HEK293 (cell line): Measurements from ENCODE around the gene GTF2A1.

Experiments used
- CTCF ChIA-PET: fragments of 350-600 bp; formaldehyde crosslinking; extraction: SDS; loops from one replicate; lab custom pipeline; 2021; ENCODE audit warnings: antibody characterized with exemption; lab: Yijun Ruan, JAX
- POLR2A ChIA-PET: fragments of 300-600 bp; formaldehyde crosslinking; extraction: SDS; loops from one replicate; lab custom pipeline; 2020; ENCODE audit warnings: antibody characterized with exemption, inconsistent platforms; lab: Yijun Ruan, JAX
- H3K27ac ChIP-seq: fragments of 200-500 bp; sonication (Bioruptor generic); 2 replicates; pipeline ENCODE4 v1.5.1; 2014; ENCODE audit warnings: low read depth, low read length, control low read depth, inconsistent platforms; ENCODE audit errors: extremely low read depth
- H3K36me3 ChIP-seq, 2 experiments: fragments of 200-500 bp in 1 of 2; sonication (Bioruptor generic) in 1 of 2; 1 replicate in 1 of 2; 2 replicates in 1 of 2; pipeline ENCODE4 v1.5.1; 2014 to 2017; ENCODE audit warnings: inconsistent platforms in 2 of 2, low read length in 2 of 2; ENCODE audit not compliant: control insufficient read depth in 2 of 2, insufficient read depth in 1 of 2
- H3K4me1 ChIP-seq: fragments of 200-500 bp; sonication (Bioruptor generic); 2 replicates; pipeline ENCODE4 v1.5.1; 2014; ENCODE audit warnings: mild to moderate bottlenecking, low read length, inconsistent platforms; ENCODE audit not compliant: control insufficient read depth, insufficient read depth
- H3K4me3 ChIP-seq: 2 replicates; pipeline ENCODE4 v1.5.1; 2011; ENCODE audit warnings: low read depth, mild to moderate bottlenecking, control low read depth, low read length, moderate library complexity
- H3K9me3 ChIP-seq: fragments of 200-500 bp; sonication (Bioruptor generic); 2 replicates; pipeline ENCODE4 v1.5.1; 2014; ENCODE audit warnings: low read depth, low read length, inconsistent platforms; ENCODE audit not compliant: control insufficient read depth, insufficient read depth
- GFI1B ChIP-seq: fragments of 450-650 bp; formaldehyde crosslinking; IDR thresholded peaks from 2 replicates; pipeline ENCODE4 v1.5.1; 2016; ENCODE audit warnings: missing biosample characterization, missing genetic modification characterization
- KLF8 ChIP-seq: fragments of 450-650 bp; formaldehyde crosslinking; IDR thresholded peaks from 2 replicates; pipeline ENCODE4 v1.5.1; 2016; ENCODE audit warnings: missing biosample characterization, missing genetic modification characterization
- ZNF121 ChIP-seq: fragments of 450-650 bp; formaldehyde crosslinking; IDR thresholded peaks from 2 replicates; pipeline ENCODE4 v1.5.1; 2016; ENCODE audit warnings: missing biosample characterization, missing genetic modification characterization
- ZNF202 ChIP-seq: fragments of 450-650 bp; formaldehyde crosslinking; IDR thresholded peaks from 2 replicates; pipeline ENCODE4 v1.5.1; 2016; ENCODE audit warnings: missing biosample characterization, missing genetic modification characterization, borderline replicate concordance
- ZNF350 ChIP-seq: fragments of 450-650 bp; formaldehyde crosslinking; IDR thresholded peaks from 2 replicates; pipeline ENCODE4 v1.5.0; 2017; ENCODE audit warnings: missing biosample characterization, mild to moderate bottlenecking, missing genetic modification characterization
- ZNF391 ChIP-seq: fragments of 450-650 bp; formaldehyde crosslinking; IDR thresholded peaks from 2 replicates; pipeline ENCODE4 v1.5.1; 2016; ENCODE audit warnings: low read depth, missing biosample characterization, missing genetic modification characterization, borderline replicate concordance
- ZNF426 ChIP-seq: fragments of 450-650 bp; formaldehyde crosslinking; IDR thresholded peaks from 2 replicates; pipeline ENCODE4 v1.5.1; 2017; ENCODE audit warnings: missing biosample characterization, missing genetic modification characterization, mild to moderate bottlenecking, inconsistent platforms, moderate library complexity
- ZNF529 ChIP-seq: fragments of 450-650 bp; formaldehyde crosslinking; IDR thresholded peaks from 2 replicates; pipeline ENCODE4 v1.5.1; 2017; ENCODE audit warnings: missing genetic modification characterization, missing biosample characterization; ENCODE audit not compliant: insufficient replicate concordance
- ZNF549 ChIP-seq: fragments of 450-650 bp; IDR thresholded peaks from 2 replicates; pipeline ENCODE4 v1.5.1; 2018; ENCODE audit warnings: missing biosample characterization, missing genetic modification characterization, mild to moderate bottlenecking, inconsistent platforms, moderate library complexity
- ZNF621 ChIP-seq: fragments of 450-650 bp; formaldehyde crosslinking; IDR thresholded peaks from 2 replicates; pipeline ENCODE4 v1.5.1; 2017; ENCODE audit warnings: missing biosample characterization, missing genetic modification characterization
- ZNF677 ChIP-seq: fragments of 450-650 bp; IDR thresholded peaks from 2 replicates; pipeline ENCODE4 v1.5.0; 2018; ENCODE audit warnings: missing biosample characterization, mild to moderate bottlenecking, missing genetic modification characterization, moderate library complexity
- ZNF76 ChIP-seq: fragments of 450-650 bp; formaldehyde crosslinking; IDR thresholded peaks from 2 replicates; pipeline ENCODE4; 2016; ENCODE audit warnings: low read depth, missing biosample characterization, missing genetic modification characterization, borderline replicate concordance
- ZNF768 ChIP-seq: fragments of 450-650 bp; formaldehyde crosslinking; IDR thresholded peaks from 2 replicates; pipeline ENCODE4 v1.5.1; 2018; ENCODE audit warnings: missing biosample characterization, mild to moderate bottlenecking, missing genetic modification characterization
- TF ChIP-seq, protein P1 (sequence below): fragments of 450-650 bp; IDR thresholded peaks from 2 replicates; pipeline ENCODE4 v1.5.1; 2018; ENCODE audit warnings: missing biosample characterization, mild to moderate bottlenecking, missing genetic modification characterization
- TF ChIP-seq, protein P2 (sequence below): fragments of 450-650 bp; formaldehyde crosslinking; IDR thresholded peaks from 2 replicates; pipeline ENCODE4 v1.5.1; 2016; ENCODE audit warnings: missing biosample characterization, missing genetic modification characterization
- TF ChIP-seq, protein P3 (sequence below): fragments of 450-650 bp; formaldehyde crosslinking; IDR thresholded peaks from 2 replicates; pipeline ENCODE4 v1.5.1; 2016; ENCODE audit warnings: missing biosample characterization, missing genetic modification characterization
- TF ChIP-seq, protein P4 (sequence below): IDR thresholded peaks from 2 replicates; pipeline ENCODE4 v1.6.1; 2011; ENCODE audit warnings: mild to moderate bottlenecking, low read depth, low read length, borderline replicate concordance
- TF ChIP-seq, protein P5 (sequence below): fragments of 450-650 bp; formaldehyde crosslinking; IDR thresholded peaks from 2 replicates; pipeline ENCODE4 v1.5.1; 2016; ENCODE audit warnings: missing biosample characterization, missing genetic modification characterization

The GTF2A1 gene

DNA sequence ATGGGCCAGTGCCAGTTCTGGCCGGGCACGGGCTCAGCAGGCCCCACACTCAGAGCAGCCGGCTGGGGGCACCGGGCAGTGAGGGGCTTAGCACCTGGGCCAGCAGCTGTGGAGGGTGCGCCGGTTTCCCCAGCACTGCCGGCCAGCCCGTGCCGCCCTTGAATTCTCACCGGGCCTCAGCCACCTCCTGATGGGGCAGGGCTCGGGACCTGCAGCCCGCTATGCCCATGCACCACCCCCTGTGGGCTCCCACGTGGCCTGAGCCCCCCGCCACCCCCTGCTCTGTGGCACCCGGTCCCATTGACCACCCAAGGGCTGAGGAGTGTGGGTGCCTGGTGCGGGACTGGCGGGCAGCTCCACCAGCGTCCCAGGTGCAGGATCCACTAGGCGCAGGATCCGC lies 15.4 kb upstream of the GTF2A1 start:
- TF ChIP-seq, protein P1, sequence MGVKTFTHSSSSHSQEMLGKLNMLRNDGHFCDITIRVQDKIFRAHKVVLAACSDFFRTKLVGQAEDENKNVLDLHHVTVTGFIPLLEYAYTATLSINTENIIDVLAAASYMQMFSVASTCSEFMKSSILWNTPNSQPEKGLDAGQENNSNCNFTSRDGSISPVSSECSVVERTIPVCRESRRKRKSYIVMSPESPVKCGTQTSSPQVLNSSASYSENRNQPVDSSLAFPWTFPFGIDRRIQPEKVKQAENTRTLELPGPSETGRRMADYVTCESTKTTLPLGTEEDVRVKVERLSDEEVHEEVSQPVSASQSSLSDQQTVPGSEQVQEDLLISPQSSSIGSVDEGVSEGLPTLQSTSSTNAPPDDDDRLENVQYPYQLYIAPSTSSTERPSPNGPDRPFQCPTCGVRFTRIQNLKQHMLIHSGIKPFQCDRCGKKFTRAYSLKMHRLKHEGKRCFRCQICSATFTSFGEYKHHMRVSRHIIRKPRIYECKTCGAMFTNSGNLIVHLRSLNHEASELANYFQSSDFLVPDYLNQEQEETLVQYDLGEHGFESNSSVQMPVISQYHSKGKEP (tag by site-specific recombination): no peak
- TF ChIP-seq ZNF621: no peak
- no peak for TF ChIP-seq ZNF529 (tag by site-specific recombination)
- TF ChIP-seq, protein P2, sequence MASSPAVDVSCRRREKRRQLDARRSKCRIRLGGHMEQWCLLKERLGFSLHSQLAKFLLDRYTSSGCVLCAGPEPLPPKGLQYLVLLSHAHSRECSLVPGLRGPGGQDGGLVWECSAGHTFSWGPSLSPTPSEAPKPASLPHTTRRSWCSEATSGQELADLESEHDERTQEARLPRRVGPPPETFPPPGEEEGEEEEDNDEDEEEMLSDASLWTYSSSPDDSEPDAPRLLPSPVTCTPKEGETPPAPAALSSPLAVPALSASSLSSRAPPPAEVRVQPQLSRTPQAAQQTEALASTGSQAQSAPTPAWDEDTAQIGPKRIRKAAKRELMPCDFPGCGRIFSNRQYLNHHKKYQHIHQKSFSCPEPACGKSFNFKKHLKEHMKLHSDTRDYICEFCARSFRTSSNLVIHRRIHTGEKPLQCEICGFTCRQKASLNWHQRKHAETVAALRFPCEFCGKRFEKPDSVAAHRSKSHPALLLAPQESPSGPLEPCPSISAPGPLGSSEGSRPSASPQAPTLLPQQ (tag by site-specific recombination): no peak
- TF ChIP-seq ZNF768: no peak
- no peak for TF ChIP-seq ZNF391
- no peak for TF ChIP-seq GFI1B (tag by site-specific recombination)
- no peak for TF ChIP-seq ZNF426 (tag by site-specific recombination)
- TF ChIP-seq ZNF677: no peak
- no peak for TF ChIP-seq ZNF76 (tag by site-specific recombination)
- no peak for TF ChIP-seq ZNF350
- no peak for TF ChIP-seq ZNF121
- TF ChIP-seq KLF8 (tag by site-specific recombination): no peak
- TF ChIP-seq, protein P3, sequence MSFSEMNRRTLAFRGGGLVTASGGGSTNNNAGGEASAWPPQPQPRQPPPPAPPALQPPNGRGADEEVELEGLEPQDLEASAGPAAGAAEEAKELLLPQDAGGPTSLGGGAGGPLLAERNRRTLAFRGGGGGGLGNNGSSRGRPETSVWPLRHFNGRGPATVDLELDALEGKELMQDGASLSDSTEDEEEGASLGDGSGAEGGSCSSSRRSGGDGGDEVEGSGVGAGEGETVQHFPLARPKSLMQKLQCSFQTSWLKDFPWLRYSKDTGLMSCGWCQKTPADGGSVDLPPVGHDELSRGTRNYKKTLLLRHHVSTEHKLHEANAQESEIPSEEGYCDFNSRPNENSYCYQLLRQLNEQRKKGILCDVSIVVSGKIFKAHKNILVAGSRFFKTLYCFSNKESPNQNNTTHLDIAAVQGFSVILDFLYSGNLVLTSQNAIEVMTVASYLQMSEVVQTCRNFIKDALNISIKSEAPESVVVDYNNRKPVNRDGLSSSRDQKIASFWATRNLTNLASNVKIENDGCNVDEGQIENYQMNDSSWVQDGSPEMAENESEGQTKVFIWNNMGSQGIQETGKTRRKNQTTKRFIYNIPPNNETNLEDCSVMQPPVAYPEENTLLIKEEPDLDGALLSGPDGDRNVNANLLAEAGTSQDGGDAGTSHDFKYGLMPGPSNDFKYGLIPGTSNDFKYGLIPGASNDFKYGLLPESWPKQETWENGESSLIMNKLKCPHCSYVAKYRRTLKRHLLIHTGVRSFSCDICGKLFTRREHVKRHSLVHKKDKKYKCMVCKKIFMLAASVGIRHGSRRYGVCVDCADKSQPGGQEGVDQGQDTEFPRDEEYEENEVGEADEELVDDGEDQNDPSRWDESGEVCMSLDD (tag by site-specific recombination): no peak
- no peak for TF ChIP-seq ZNF549
- TF ChIP-seq, protein P4, sequence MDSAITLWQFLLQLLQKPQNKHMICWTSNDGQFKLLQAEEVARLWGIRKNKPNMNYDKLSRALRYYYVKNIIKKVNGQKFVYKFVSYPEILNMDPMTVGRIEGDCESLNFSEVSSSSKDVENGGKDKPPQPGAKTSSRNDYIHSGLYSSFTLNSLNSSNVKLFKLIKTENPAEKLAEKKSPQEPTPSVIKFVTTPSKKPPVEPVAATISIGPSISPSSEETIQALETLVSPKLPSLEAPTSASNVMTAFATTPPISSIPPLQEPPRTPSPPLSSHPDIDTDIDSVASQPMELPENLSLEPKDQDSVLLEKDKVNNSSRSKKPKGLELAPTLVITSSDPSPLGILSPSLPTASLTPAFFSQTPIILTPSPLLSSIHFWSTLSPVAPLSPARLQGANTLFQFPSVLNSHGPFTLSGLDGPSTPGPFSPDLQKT: no peak
- TF ChIP-seq ZNF202 (tag by site-specific recombination): no peak
- TF ChIP-seq, protein P5, sequence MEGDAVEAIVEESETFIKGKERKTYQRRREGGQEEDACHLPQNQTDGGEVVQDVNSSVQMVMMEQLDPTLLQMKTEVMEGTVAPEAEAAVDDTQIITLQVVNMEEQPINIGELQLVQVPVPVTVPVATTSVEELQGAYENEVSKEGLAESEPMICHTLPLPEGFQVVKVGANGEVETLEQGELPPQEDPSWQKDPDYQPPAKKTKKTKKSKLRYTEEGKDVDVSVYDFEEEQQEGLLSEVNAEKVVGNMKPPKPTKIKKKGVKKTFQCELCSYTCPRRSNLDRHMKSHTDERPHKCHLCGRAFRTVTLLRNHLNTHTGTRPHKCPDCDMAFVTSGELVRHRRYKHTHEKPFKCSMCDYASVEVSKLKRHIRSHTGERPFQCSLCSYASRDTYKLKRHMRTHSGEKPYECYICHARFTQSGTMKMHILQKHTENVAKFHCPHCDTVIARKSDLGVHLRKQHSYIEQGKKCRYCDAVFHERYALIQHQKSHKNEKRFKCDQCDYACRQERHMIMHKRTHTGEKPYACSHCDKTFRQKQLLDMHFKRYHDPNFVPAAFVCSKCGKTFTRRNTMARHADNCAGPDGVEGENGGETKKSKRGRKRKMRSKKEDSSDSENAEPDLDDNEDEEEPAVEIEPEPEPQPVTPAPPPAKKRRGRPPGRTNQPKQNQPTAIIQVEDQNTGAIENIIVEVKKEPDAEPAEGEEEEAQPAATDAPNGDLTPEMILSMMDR (tag by site-specific recombination): no peak
- ChIA-PET POLR2A (interaction anchor here (1.1 to 1.5 kb wide), 2 partner anchors 15 to 17 kb away, joined by 3 to 4 read pairs; partner anchors contain the start of gene GTF2A1), CTCF (no interaction called here)
- no peak overlapping the region for H3K27ac ChIP-seq
- peaks cover 5% of the 10 kb centered on the region; the same call in 1 of the 2 replicates for H3K4me1 ChIP-seq
- no peak overlapping the region for H3K4me3 ChIP-seq
- H3K36me3 ChIP-seq: no peaks in the 10 kb centered on the region
- H3K9me3 ChIP-seq: no peaks in the 10 kb centered on the region
